GM19193 (cell line): ENCODE results near the gene COL6A2.

Experiments used
- POLR2A ChIP-seq: IDR thresholded peaks from 4 replicates; pipeline ENCODE4 v1.6.1; 2011; ENCODE audit not compliant: insufficient read depth, insufficient read length; ENCODE audit errors: extremely low read depth

Gene COL6A2

GRCh38 chr21:46097336-46098293 lies at the start of gene COL6A2:
Gene COL6A2, plus strand, starts transcription at chr21:46098112.
- no peak for TF ChIP-seq POLR2A

DNA sequence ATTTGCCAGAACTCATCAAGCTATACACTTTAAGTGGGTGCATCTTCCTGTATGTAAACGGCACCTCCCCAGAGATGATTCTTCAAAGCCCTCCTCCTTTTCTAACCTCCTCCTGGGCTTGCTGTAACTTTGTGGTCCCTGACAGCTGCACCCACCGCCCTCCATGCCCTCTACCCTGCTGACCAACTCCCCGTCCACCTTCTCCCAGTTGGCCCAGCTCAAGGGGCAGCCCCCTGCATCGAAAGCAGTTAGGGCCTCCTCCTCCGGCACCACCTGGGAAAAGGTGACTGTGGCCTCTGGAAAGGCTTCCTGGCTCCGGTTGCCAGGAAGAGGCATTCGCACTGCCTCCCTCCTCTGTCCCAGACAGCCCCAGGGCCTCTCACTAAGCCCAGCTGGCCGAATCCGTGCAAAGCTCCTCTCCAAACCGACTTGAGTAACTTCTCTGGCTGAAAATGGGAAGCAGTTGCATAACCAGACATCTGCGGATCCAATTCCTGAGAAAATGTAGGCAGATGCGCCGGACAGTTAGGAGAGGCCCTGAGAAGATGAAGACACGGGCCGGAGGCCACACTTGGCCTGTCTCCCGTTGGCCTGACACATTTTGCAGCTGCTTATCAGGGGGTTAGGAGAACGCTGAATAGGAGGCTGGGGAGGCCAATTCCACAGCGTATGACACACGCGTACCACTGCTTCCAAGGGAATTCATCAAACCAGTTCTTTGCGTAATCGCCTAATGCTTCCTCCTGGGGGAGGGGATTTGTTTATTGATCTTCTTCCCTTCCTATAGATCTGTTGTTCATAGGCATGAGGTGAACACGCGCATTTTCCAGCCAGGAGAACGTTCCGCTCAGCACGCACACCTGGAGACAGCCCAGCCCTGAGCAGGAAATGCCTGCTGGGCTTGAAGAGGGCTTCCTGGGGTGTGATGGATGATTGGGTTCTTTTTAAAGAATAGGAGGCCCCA lies 48.7 kb upstream of the COL6A2 start:
- no peak for TF ChIP-seq POLR2A

- TF ChIP-seq POLR2A, result no peak
Measured at GRCh38 chr21:46049890-46050667, 47.8 kb upstream of the COL6A2 start.

- TF ChIP-seq POLR2A, result no peak
Measured at GRCh38 chr21:46050668-46051378, 47.1 kb upstream of the COL6A2 start.

- TF ChIP-seq POLR2A, result no peak
Measured at GRCh38 chr21:46051379-46051770, 46.5 kb upstream of the COL6A2 start.

- no peak for TF ChIP-seq POLR2A
Measured at GRCh38 chr21:46051821-46052675, 45.9 kb upstream of the COL6A2 start.

DNA sequence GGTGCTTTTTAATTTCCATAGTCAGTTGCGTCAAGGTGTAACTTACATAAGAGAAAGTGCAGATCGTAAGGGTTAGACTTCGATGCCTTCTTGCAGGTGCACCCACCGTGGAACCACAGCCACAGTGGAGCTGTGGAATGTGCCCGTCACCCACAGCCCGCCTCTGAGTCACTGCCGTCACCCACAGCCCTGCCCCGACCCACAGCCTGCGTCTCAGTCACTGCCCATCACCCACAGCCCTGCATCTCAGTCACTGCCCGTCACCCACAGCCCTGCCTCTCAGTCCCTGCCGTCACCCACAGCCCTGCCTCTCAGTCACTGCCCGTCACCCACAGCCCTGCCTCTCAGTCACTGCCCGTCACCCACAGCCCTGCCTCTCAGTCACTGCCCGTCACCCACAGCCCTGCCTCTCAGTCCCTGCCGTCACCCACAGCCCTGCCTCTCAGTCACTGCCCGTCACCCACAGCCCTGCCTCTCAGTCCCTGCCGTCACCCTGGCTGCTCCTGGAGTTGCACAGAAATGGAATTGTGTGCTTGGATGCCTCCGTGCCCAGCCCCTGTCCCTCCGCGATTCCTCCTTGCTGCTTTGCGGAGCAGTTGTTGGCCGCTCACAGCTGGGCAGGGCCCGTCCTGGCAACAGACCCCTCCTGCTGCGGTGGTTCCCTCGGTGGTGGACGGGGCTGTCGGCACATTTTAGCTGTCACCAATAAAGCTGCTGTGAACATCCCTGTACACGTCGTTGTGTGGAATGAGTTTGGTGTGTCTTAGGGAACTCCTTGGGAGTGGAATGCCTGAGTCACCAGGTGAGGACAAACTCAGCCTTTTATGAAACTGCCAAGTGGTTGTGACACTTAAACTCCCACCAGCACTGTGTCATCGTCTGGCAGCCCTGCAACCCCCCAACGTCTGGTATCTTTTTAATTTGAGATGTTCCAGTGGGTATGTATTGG lies 44.9 kb upstream of the COL6A2 start:
- TF ChIP-seq POLR2A, result no peak

DNA sequence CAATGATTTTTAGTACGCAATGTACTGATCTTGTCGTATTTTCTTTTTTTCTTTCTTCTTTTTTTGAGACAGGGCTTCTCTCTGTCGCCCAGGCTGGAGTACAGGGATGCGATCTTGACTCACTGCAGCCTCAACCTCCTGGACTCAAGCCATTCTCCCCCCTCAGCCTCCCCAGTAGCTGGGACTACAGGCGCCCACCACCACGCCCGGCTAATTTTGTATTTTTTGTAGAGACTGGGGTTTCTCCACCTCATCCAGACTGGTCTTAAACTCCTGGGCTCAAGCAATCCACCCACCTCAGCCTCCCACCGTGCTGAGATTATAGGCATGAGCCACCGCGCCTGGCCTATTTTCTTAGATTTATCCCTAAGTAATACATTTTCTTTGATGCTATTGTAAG lies 43.9 kb upstream of the COL6A2 start:
- no peak for TF ChIP-seq POLR2A

DNA sequence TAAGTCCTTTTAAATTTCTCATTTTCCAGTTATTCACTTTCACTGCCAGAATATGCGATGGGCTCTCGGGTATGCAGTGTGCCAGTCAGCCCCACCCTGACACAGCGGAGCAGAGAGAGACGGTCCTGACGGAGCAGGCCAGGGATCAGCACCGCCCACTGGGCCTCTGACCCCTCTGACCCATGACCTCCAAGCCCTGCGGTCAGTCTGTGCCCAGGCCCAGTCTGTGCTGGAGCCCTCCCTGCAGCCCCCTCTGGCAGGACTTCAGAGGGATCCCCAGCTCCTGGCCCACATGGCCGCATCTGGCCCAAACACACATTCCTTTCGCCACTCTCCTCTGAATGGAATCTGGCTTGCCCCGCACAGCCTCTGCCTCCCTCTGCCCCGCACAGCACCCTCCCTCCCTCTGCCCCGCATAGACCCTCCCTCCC lies 43.4 kb upstream of the COL6A2 start:
- no peak for TF ChIP-seq POLR2A

DNA sequence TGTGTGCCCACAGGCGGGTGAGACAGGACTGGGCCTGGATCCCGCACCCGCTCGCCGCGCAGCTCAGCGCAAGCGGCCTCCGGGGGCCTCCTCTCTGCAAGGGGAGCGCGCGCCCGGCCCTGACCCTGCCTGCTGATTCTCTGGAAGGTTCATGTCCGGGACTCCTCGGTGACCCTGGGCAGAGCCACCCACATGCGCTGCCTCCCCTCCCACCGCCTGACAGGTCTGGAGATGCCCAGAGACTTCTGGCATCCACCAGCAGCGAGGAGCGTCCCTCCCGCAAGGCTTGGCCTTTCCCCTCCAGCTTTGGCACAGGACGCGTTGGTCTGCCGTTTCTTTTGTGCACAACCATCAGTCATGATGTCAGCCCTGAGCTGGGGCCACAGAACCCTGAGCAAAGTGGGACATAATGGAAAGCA lies 42.0 kb upstream of the COL6A2 start:
- TF ChIP-seq POLR2A, result no peak

DNA sequence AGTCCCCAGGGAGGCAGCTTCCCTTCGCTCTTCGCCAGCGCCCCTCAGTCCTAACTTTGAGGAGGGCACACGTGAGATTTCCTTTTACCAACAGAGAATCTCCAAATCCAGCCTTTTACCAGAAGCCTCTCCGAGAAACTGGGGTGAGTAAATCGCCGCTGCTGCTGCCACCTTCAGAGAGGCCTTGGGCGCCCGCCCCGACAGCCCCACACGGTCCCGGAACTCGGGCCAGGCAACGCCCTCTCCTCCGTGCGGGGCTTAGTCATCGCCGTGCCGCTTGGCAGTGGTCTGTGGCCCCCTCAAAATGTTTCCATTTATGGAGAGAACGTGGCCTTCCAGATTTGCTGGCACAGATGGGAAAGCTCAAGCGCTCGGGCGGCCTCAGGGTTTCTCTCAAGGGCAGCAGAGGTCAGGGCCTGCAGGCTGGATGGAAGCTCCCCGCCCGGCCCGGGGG lies 41.4 kb upstream of the COL6A2 start:
- no peak for TF ChIP-seq POLR2A
